ENCODE measurements around the gene HLA-B. TPM values are rescaled to one million over a fixed set of nuclear protein-coding genes. Genes with fewer than 3 reads are reported as not detected.
A peak's percentile ranks its signal among the peaks of the same experiment; 100 is the strongest.

HLA-B gene
- total and polyA plus RNA-seq, 3 experiments from 2014 or later, result 3,705 to 8,337 (median 3,812) TPM

GRCh38 chr6:31366693-31367470 lies 9.9 kb upstream of the HLA-B start:
- H3K27ac Mint-ChIP-seq, result peak overlapping the region in 7 of 8 donors; percentile 21 to 93 (median 78)
- Histone ChIP-seq H3K4me3 (ENCODE audit: low read length) (peak overlapping the region; percentile 63), H3K27ac (ENCODE audit: low read depth, low read length) (no peak overlapping the region), H3K9me3 (ENCODE audit: low read length) (no peaks in the 10 kb centered on the region), H3K27me3 (ENCODE audit: insufficient read depth, low read length, poor library complexity, severe bottlenecking) (peaks cover 10% of the 10 kb centered on the region), H3K4me1 (ENCODE audit: insufficient read depth, low read length) (no peaks in the 10 kb centered on the region), H3K36me3 (ENCODE audit: insufficient read depth, low read length) (no peaks in the 10 kb centered on the region)
- ChIA-PET POLR2A (interaction anchor here (0.7 to 2.3 kb wide), 10 partner anchors 9 to 230 kb away, joined by 3 to 24 read pairs (median 6); partner anchors contain the start of gene HLA-B), CTCF (interaction anchor here (0.6 to 7.7 kb wide), 44 partner anchors 8 to 453 kb away, joined by 3 to 80 read pairs (median 5); partner anchors contain the start of genes HLA-B, PSORS1C2, TCF19 and VARS2)
- peaks cover 0 to 1% (median 0%) of the 10 kb centered on the region in 5 donors for H3K9me3 Mint-ChIP-seq
- peaks cover 12 to 22% (median 15%) of the 10 kb centered on the region in 3 donors for H3K4me1 Mint-ChIP-seq
- peak; percentile 83 to 92 (median 85) for DNase-seq
- peak overlapping the region; percentile 66 to 88 (median 83) for H3K4me3 Mint-ChIP-seq
- peaks cover 17 to 35% of the 10 kb centered on the region in 2 donors for H3K27me3 Mint-ChIP-seq
- peaks cover 0 to 4% (median 0%) of the 10 kb centered on the region in 3 donors for H3K36me3 Mint-ChIP-seq

GRCh38 chr6:31365864-31366263 lies 8.9 kb upstream of the HLA-B start:
- no peak for DNase-seq
- peaks cover 0 to 1% (median 0%) of the 10 kb centered on the region in 5 donors for H3K9me3 Mint-ChIP-seq
- CTCF ChIA-PET, result interaction anchor here (0.9 to 7.7 kb wide), 23 partner anchors 8 to 230 kb away, joined by 3 to 80 read pairs (median 5); partner anchors contain the start of genes HLA-B, PSORS1C2 and TCF19
- peaks cover 17 to 36% of the 10 kb centered on the region in 2 donors for H3K27me3 Mint-ChIP-seq
- H3K27ac ChIP-seq (ENCODE audit: low read depth, low read length), result no peak overlapping the region
- H3K27me3 ChIP-seq (ENCODE audit: insufficient read depth, low read length, poor library complexity, severe bottlenecking), result peaks cover 10% of the 10 kb centered on the region
- H3K4me1 ChIP-seq (ENCODE audit: insufficient read depth, low read length), result no peaks in the 10 kb centered on the region
- no peaks in the 10 kb centered on the region for H3K9me3 ChIP-seq (ENCODE audit: low read length)
- H3K36me3 Mint-ChIP-seq, result peaks cover 0 to 4% (median 0%) of the 10 kb centered on the region in 3 donors
- H3K36me3 ChIP-seq (ENCODE audit: insufficient read depth, low read length), result no peaks in the 10 kb centered on the region
- no peak overlapping the region for H3K4me3 ChIP-seq (ENCODE audit: low read length)
- H3K27ac Mint-ChIP-seq, result peak overlapping the region in 1 of 8 donors; percentile 21
- peak overlapping the region in 3 of 7 donors; percentile 30 to 83 (median 57) for H3K4me3 Mint-ChIP-seq
- H3K4me1 Mint-ChIP-seq, result peaks cover 12 to 22% (median 15%) of the 10 kb centered on the region in 3 donors
- POLR2A ChIA-PET, result interaction anchor here (0.6 to 2.3 kb wide), 6 partner anchors 8 to 764 kb away, joined by 3 to 24 read pairs (median 6); partner anchors contain the start of genes FKBPL and HLA-B

- Histone ChIP-seq H3K4me3 (ENCODE audit: low read length) (no peak overlapping the region), H3K27me3 (ENCODE audit: insufficient read depth, low read length, poor library complexity, severe bottlenecking) (peaks cover 10% of the 10 kb centered on the region), H3K9me3 (ENCODE audit: low read length) (no peaks in the 10 kb centered on the region), H3K27ac (ENCODE audit: low read depth, low read length) (no peak overlapping the region), H3K4me1 (ENCODE audit: insufficient read depth, low read length) (peaks cover 6% of the 10 kb centered on the region), H3K36me3 (ENCODE audit: insufficient read depth, low read length) (no peaks in the 10 kb centered on the region)
- Mint-ChIP-seq H3K4me3 (peak overlapping the region in 1 of 7 donors; percentile 21), H3K27ac (no peak overlapping the region), H3K9me3 (peaks cover 0 to 3% (median 0%) of the 10 kb centered on the region in 5 donors), H3K27me3 (peaks cover 17 to 26% of the 10 kb centered on the region in 2 donors), H3K36me3 (no peaks in the 10 kb centered on the region), H3K4me1 (peaks cover 24 to 39% (median 33%) of the 10 kb centered on the region in 3 donors)
- CTCF ChIA-PET, result interaction anchor here (7.7 kb wide), 1 partner anchor 228 kb away, joined by 80 read pairs; the partner anchor contains the start of gene PSORS1C2
- no peak for DNase-seq
- POLR2A ChIA-PET, result no interaction called here
Observed at GRCh38 chr6:31363811-31364210, 6.8 kb upstream of the HLA-B start.

GRCh38 chr6:31362751-31363150 lies 5.8 kb upstream of the HLA-B start:
- POLR2A ChIA-PET, result interaction anchor here (0.5 to 1.6 kb wide), 2 partner anchors 14 to 37 kb away, joined by 4 read pairs; no protein-coding TSS in a partner anchor
- CTCF ChIA-PET, result interaction anchor here (0.7 to 1.0 kb wide), 3 partner anchors 170 to 235 kb away, joined by 3 to 4 read pairs (median 3); no protein-coding TSS in a partner anchor
- no peaks in the 10 kb centered on the region for H3K9me3 ChIP-seq (ENCODE audit: low read length)

GRCh38 chr6:31359581-31359980 lies 2.6 kb upstream of the HLA-B start:
- H3K9me3 Mint-ChIP-seq, result peaks cover 0 to 4% (median 3%) of the 10 kb centered on the region in 5 donors
- DNase-seq, result no peak
- H3K27me3 ChIP-seq (ENCODE audit: insufficient read depth, low read length, poor library complexity, severe bottlenecking), result no peaks in the 10 kb centered on the region
- no peak overlapping the region for H3K27ac ChIP-seq (ENCODE audit: low read depth, low read length)
- peaks cover 12 to 32% (median 19%) of the 10 kb centered on the region in 3 donors for H3K36me3 Mint-ChIP-seq
- H3K4me3 ChIP-seq (ENCODE audit: low read length), result no peak overlapping the region
- ChIA-PET CTCF (no interaction called here), POLR2A (interaction anchor here (1.0 to 1.5 kb wide), 3 partner anchors 71 to 90 kb away, joined by 3 to 6 read pairs (median 4); no protein-coding TSS in a partner anchor)
- peaks cover 15% of the 10 kb centered on the region for H3K36me3 ChIP-seq (ENCODE audit: insufficient read depth, low read length)
- H3K9me3 ChIP-seq (ENCODE audit: low read length), result no peaks in the 10 kb centered on the region
- peaks cover 22% of the 10 kb centered on the region for H3K4me1 ChIP-seq (ENCODE audit: insufficient read depth, low read length)
- H3K4me3 Mint-ChIP-seq, result peak overlapping the region in 6 of 7 donors; percentile 6 to 96 (median 50)
- H3K27ac Mint-ChIP-seq, result peak overlapping the region in 6 of 8 donors; percentile 4 to 100 (median 86)
- peaks cover 9 to 23% of the 10 kb centered on the region in 2 donors for H3K27me3 Mint-ChIP-seq
- peaks cover 36 to 47% (median 42%) of the 10 kb centered on the region in 3 donors for H3K4me1 Mint-ChIP-seq

More at GRCh38 chr6:31362751-31363150, 5.8 kb upstream of the HLA-B start:
- Histone ChIP-seq H3K4me3 (ENCODE audit: low read length) (no peak overlapping the region), H3K4me1 (ENCODE audit: insufficient read depth, low read length) (peaks cover 14% of the 10 kb centered on the region), H3K36me3 (ENCODE audit: insufficient read depth, low read length) (no peaks in the 10 kb centered on the region), H3K27ac (ENCODE audit: low read depth, low read length) (no peak overlapping the region), H3K27me3 (ENCODE audit: insufficient read depth, low read length, poor library complexity, severe bottlenecking) (peaks cover 10% of the 10 kb centered on the region)
- Mint-ChIP-seq H3K36me3 (peaks cover 0 to 4% (median 0%) of the 10 kb centered on the region in 3 donors), H3K27me3 (peaks cover 9 to 15% of the 10 kb centered on the region in 2 donors), H3K4me3 (no peak overlapping the region), H3K27ac (no peak overlapping the region), H3K4me1 (peaks cover 33 to 50% (median 42%) of the 10 kb centered on the region in 3 donors), H3K9me3 (peaks cover 0 to 3% (median 0%) of the 10 kb centered on the region in 5 donors)
- DNase-seq, result no peak

GRCh38 chr6:31358302-31358701 lies 1.3 kb upstream of the HLA-B start:
- H3K36me3 ChIP-seq (ENCODE audit: insufficient read depth, low read length), result peaks cover 26% of the 10 kb centered on the region
- H3K9me3 Mint-ChIP-seq, result peaks cover 0 to 4% (median 3%) of the 10 kb centered on the region in 5 donors
- ChIA-PET POLR2A (interaction anchor here (0.9 to 1.5 kb wide), 4 partner anchors 8 to 89 kb away, joined by 3 to 6 read pairs (median 4); no protein-coding TSS in a partner anchor), CTCF (interaction anchor here (1.0 kb wide), 2 partner anchors 8 to 161 kb away, joined by 4 to 6 read pairs; no protein-coding TSS in a partner anchor)
- peak overlapping the region; percentile 96 to 100 (median 97) for H3K4me3 Mint-ChIP-seq
- peaks cover 45 to 51% (median 49%) of the 10 kb centered on the region in 3 donors for H3K4me1 Mint-ChIP-seq
- DNase-seq, result no peak
- H3K27me3 ChIP-seq (ENCODE audit: insufficient read depth, low read length, poor library complexity, severe bottlenecking), result no peaks in the 10 kb centered on the region
- H3K27me3 Mint-ChIP-seq, result peaks cover 9 to 30% of the 10 kb centered on the region in 2 donors
- peak overlapping the region; percentile 99 for H3K27ac ChIP-seq (ENCODE audit: low read depth, low read length)
- peaks cover 30% of the 10 kb centered on the region for H3K4me1 ChIP-seq (ENCODE audit: insufficient read depth, low read length)
- H3K4me3 ChIP-seq (ENCODE audit: low read length), result peak overlapping the region; percentile 100
- H3K9me3 ChIP-seq (ENCODE audit: low read length), result no peaks in the 10 kb centered on the region
- peak overlapping the region; percentile 100 for H3K27ac Mint-ChIP-seq
- peaks cover 23 to 45% (median 31%) of the 10 kb centered on the region in 3 donors for H3K36me3 Mint-ChIP-seq

- peaks cover 23 to 49% (median 33%) of the 10 kb centered on the region in 3 donors for H3K36me3 Mint-ChIP-seq
- H3K9me3 Mint-ChIP-seq, result peaks cover 0 to 4% (median 3%) of the 10 kb centered on the region in 5 donors
- peaks cover 30% of the 10 kb centered on the region for H3K36me3 ChIP-seq (ENCODE audit: insufficient read depth, low read length)
Observed at GRCh38 chr6:31357886-31358285, 907 bp upstream of the HLA-B start.

More at GRCh38 chr6:31357886-31358285, 907 bp upstream of the HLA-B start:
- Histone ChIP-seq H3K27ac (ENCODE audit: low read depth, low read length) (peak overlapping the region; percentile 99), H3K4me3 (ENCODE audit: low read length) (peak overlapping the region; percentile 100), H3K4me1 (ENCODE audit: insufficient read depth, low read length) (peaks cover 34% of the 10 kb centered on the region), H3K9me3 (ENCODE audit: low read length) (no peaks in the 10 kb centered on the region), H3K27me3 (ENCODE audit: insufficient read depth, low read length, poor library complexity, severe bottlenecking) (no peaks in the 10 kb centered on the region)
- ChIA-PET CTCF (interaction anchor here (0.8 to 1.0 kb wide), 3 partner anchors 9 to 161 kb away, joined by 4 to 6 read pairs (median 5); no protein-coding TSS in a partner anchor), POLR2A (interaction anchor here (0.9 to 1.5 kb wide), 5 partner anchors 9 to 160 kb away, joined by 3 to 10 read pairs (median 4); no protein-coding TSS in a partner anchor)
- peak overlapping the region; percentile 96 to 100 (median 97) for H3K4me3 Mint-ChIP-seq
- no peak for DNase-seq
- H3K27me3 Mint-ChIP-seq, result peaks cover 9 to 33% of the 10 kb centered on the region in 2 donors
- peak overlapping the region; percentile 100 for H3K27ac Mint-ChIP-seq
- H3K4me1 Mint-ChIP-seq, result peaks cover 49 to 55% (median 54%) of the 10 kb centered on the region in 3 donors
